ENCODE data around the gene FAM78A. TPM values are rescaled to one million over a fixed set of nuclear protein-coding genes. Genes with fewer than 3 reads are reported as not detected.

FAM78A gene
- total RNA-seq, 1 donor from 2014 or later: 0.73 TPM

DNA sequence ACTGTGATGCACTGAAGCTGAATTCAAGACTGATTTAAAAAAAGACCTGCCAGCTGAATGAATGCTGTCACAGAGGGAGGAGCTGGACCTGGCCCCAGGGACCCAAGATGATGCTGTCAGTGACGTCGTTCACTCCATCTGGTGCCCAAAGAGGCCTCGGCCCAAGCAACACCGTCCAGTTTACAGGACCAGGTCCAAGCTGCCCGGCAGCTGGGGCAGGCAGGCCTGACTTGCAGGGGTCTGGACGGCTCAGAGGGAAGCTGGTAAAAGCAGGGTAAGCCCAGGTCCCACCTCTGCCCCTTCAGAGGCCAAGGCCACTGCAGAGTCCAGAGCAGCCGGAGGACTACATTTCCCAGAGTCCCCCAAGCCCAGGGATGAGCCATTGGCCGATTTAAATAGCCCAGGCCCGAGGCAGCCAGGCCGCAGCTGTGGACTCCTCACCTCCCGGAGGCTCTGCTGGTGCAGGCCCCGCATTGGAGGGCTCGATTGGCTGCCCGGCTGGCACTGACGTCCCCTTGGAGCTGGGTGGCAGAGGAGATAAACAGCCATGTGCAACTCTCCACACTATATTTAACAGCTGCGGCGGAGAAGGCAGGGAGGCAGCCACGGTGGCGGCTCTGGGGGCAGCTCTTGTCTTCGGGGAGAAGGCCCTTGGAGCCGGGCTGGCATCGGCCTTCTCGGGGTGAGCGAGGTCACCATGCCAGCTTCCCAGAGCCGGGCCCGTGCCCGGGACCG is 13.2 kb upstream of the FAM78A start, which contains the start of gene PLPP7:
Gene PLPP7 (plus strand): TSS at position 423 of the 735 bp plus-strand sequence. CDS start 275 bp downstream, at position 698.
- Histone ChIP-seq H3K27me3 (ENCODE audit: insufficient read depth, low read length) (no peaks in the 10 kb centered on the region), H3K36me3 (ENCODE audit: insufficient read depth, low read length) (no peaks in the 10 kb centered on the region), H4K20me1 (ENCODE audit: insufficient read depth, low read length) (no peaks in the 10 kb centered on the region), H2AFZ (ENCODE audit: low read depth, low read length) (peak within 1 kb of the TSS; percentile 93), H3K4me3 (ENCODE audit: insufficient read depth, low read depth, low read length) (peak within 1 kb of the TSS; percentile 53), H3K27ac (ENCODE audit: low read depth, low read length) (no peak within 1 kb of the TSS), H3K79me2 (ENCODE audit: insufficient read depth, low read length) (no peaks in the 10 kb centered on the region), H3K9ac (ENCODE audit: low read length) (peak within 1 kb of the TSS; percentile 65), H3K4me1 (ENCODE audit: insufficient read depth, low read length) (peaks cover 9% of the 10 kb centered on the region), H3K9me3 (ENCODE audit: insufficient read depth, low read depth, low read length) (no peaks in the 10 kb centered on the region), H3K4me2 (ENCODE audit: low read length) (peak within 1 kb of the TSS; percentile 80)
- DNase-seq (ENCODE audit: low read depth) (peak; percentile 57), FAIRE-seq (no peak)
- H3K4me1 Mint-ChIP-seq (ENCODE audit: low read depth, unreplicated experiment): no peaks in the 10 kb centered on the region
- H3K4me3 Mint-ChIP-seq (ENCODE audit: unreplicated experiment): no peak within 1 kb of the TSS
- peaks cover 6% of the 10 kb centered on the region for H3K27me3 Mint-ChIP-seq (ENCODE audit: low read depth, unreplicated experiment)
- no peak within 1 kb of the TSS for H3K27ac Mint-ChIP-seq (ENCODE audit: unreplicated experiment)
- no peaks in the 10 kb centered on the region for H3K9me3 Mint-ChIP-seq (ENCODE audit: unreplicated experiment)
- H3K36me3 Mint-ChIP-seq (ENCODE audit: low read depth, unreplicated experiment): no peaks in the 10 kb centered on the region
- no peak for TF ChIP-seq EZH2 (IDR thresholded peaks at IDR 0.05; ENCODE audit: insufficient read depth, low read length)
- TF ChIP-seq, protein P1, sequence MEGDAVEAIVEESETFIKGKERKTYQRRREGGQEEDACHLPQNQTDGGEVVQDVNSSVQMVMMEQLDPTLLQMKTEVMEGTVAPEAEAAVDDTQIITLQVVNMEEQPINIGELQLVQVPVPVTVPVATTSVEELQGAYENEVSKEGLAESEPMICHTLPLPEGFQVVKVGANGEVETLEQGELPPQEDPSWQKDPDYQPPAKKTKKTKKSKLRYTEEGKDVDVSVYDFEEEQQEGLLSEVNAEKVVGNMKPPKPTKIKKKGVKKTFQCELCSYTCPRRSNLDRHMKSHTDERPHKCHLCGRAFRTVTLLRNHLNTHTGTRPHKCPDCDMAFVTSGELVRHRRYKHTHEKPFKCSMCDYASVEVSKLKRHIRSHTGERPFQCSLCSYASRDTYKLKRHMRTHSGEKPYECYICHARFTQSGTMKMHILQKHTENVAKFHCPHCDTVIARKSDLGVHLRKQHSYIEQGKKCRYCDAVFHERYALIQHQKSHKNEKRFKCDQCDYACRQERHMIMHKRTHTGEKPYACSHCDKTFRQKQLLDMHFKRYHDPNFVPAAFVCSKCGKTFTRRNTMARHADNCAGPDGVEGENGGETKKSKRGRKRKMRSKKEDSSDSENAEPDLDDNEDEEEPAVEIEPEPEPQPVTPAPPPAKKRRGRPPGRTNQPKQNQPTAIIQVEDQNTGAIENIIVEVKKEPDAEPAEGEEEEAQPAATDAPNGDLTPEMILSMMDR (IDR thresholded peaks at IDR 0.05; ENCODE audit: insufficient read depth, low read depth, low read length): no peak

DNA sequence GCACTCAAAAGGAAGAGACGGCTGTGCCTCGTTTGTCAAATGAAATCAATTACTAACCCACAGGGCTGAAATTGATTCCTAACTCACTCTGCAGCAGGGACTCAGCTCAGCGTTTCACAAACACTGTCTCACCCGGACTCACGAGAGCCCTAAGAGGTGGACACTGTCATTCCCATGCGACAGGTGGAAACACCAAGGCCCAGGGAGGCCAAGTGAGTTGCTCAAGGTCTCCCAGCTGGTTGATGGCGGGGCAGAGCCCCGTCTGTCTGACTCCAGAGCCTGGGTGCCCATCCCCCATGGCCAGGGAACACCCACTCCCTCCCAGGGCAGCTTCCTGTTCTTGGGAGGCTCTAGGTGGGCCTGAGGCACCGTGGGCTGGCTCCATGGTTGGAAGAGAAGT is 11.9 kb upstream of the FAM78A start:
- no peaks in the 10 kb centered on the region for H3K36me3 ChIP-seq (ENCODE audit: insufficient read depth, low read length)
- no peaks in the 10 kb centered on the region for H3K9me3 Mint-ChIP-seq (ENCODE audit: unreplicated experiment)
- no peaks in the 10 kb centered on the region for H3K4me1 Mint-ChIP-seq (ENCODE audit: low read depth, unreplicated experiment)
- FAIRE-seq (no peak), DNase-seq (ENCODE audit: low read depth) (no peak)
- H3K36me3 Mint-ChIP-seq (ENCODE audit: low read depth, unreplicated experiment): no peaks in the 10 kb centered on the region
- peaks cover 16% of the 10 kb centered on the region for H3K27me3 Mint-ChIP-seq (ENCODE audit: low read depth, unreplicated experiment)
- H3K27me3 ChIP-seq (ENCODE audit: insufficient read depth, low read length): no peaks in the 10 kb centered on the region
- no peak overlapping the region for H3K27ac Mint-ChIP-seq (ENCODE audit: unreplicated experiment)
- TF ChIP-seq, protein P1 (IDR thresholded peaks at IDR 0.05; ENCODE audit: insufficient read depth, low read depth, low read length): no peak
- TF ChIP-seq EZH2 (IDR thresholded peaks at IDR 0.05; ENCODE audit: insufficient read depth, low read length): no peak
- no peak overlapping the region for H3K4me2 ChIP-seq (ENCODE audit: low read length)
- H3K4me1 ChIP-seq (ENCODE audit: insufficient read depth, low read length): peaks cover 9% of the 10 kb centered on the region
- no peak overlapping the region for H3K27ac ChIP-seq (ENCODE audit: low read depth, low read length)
- H3K9ac ChIP-seq (ENCODE audit: low read length): no peak overlapping the region
- H3K9me3 ChIP-seq (ENCODE audit: insufficient read depth, low read depth, low read length): no peaks in the 10 kb centered on the region
- no peaks in the 10 kb centered on the region for H3K79me2 ChIP-seq (ENCODE audit: insufficient read depth, low read length)
- H3K4me3 ChIP-seq (ENCODE audit: insufficient read depth, low read depth, low read length): no peak overlapping the region
- H4K20me1 ChIP-seq (ENCODE audit: insufficient read depth, low read length): no peaks in the 10 kb centered on the region
- H3K4me3 Mint-ChIP-seq (ENCODE audit: unreplicated experiment): no peak overlapping the region
- H2AFZ ChIP-seq (ENCODE audit: low read depth, low read length): no peak overlapping the region

- peaks cover under 1% of the 10 kb centered on the region for H3K27me3 ChIP-seq (ENCODE audit: insufficient read depth, low read length)
- no peak overlapping the region for H3K9ac ChIP-seq (ENCODE audit: low read length)
- no peak overlapping the region for H3K4me3 Mint-ChIP-seq (ENCODE audit: unreplicated experiment)
- TF ChIP-seq EZH2 (IDR thresholded peaks at IDR 0.05; ENCODE audit: insufficient read depth, low read length): no peak
- TF ChIP-seq, protein P1 (IDR thresholded peaks at IDR 0.05; ENCODE audit: insufficient read depth, low read depth, low read length): no peak
- no peak overlapping the region for H2AFZ ChIP-seq (ENCODE audit: low read depth, low read length)
- no peak overlapping the region for H3K4me3 ChIP-seq (ENCODE audit: insufficient read depth, low read depth, low read length)
- peaks cover under 1% of the 10 kb centered on the region for H4K20me1 ChIP-seq (ENCODE audit: insufficient read depth, low read length)
- H3K27ac Mint-ChIP-seq (ENCODE audit: unreplicated experiment): peak overlapping the region; percentile 9
- H3K9me3 ChIP-seq (ENCODE audit: insufficient read depth, low read depth, low read length): no peaks in the 10 kb centered on the region
- FAIRE-seq (no peak), DNase-seq (ENCODE audit: low read depth) (no peak)
- H3K36me3 ChIP-seq (ENCODE audit: insufficient read depth, low read length): no peaks in the 10 kb centered on the region
- no peaks in the 10 kb centered on the region for H3K79me2 ChIP-seq (ENCODE audit: insufficient read depth, low read length)
- no peaks in the 10 kb centered on the region for H3K4me1 Mint-ChIP-seq (ENCODE audit: low read depth, unreplicated experiment)
- H3K36me3 Mint-ChIP-seq (ENCODE audit: low read depth, unreplicated experiment): no peaks in the 10 kb centered on the region
- H3K4me2 ChIP-seq (ENCODE audit: low read length): no peak overlapping the region
- peaks cover 18% of the 10 kb centered on the region for H3K27me3 Mint-ChIP-seq (ENCODE audit: low read depth, unreplicated experiment)
- no peaks in the 10 kb centered on the region for H3K9me3 Mint-ChIP-seq (ENCODE audit: unreplicated experiment)
- peaks cover 9% of the 10 kb centered on the region for H3K4me1 ChIP-seq (ENCODE audit: insufficient read depth, low read length)
- H3K27ac ChIP-seq (ENCODE audit: low read depth, low read length): no peak overlapping the region
Measured at GRCh38 chr9:131287359-131287758, 11.0 kb upstream of the FAM78A start.

Measured in astrocyte (in vitro differentiated cells and primary cell).